Loucy (cell line): ENCODE measurements around the gene BNIP3.

ENCODE experiments used
- EZH2phosphoT487 ChIP-seq: fragments of 200-600 bp; IDR thresholded peaks from 2 replicates; pipeline ENCODE4 v1.6.1; 2018; ENCODE audit warnings: antibody characterized with exemption, mild to moderate bottlenecking, moderate library complexity, borderline replicate concordance
- TF ChIP-seq, protein P1 (sequence below): fragments of 200-600 bp; sonication (generic); conservative IDR thresholded peaks from 2 replicates; pipeline ENCODE4 v1.5.1; 2014; ENCODE audit warnings: mild to moderate bottlenecking, antibody characterized with exemption, low read length

- TF ChIP-seq, protein P1, sequence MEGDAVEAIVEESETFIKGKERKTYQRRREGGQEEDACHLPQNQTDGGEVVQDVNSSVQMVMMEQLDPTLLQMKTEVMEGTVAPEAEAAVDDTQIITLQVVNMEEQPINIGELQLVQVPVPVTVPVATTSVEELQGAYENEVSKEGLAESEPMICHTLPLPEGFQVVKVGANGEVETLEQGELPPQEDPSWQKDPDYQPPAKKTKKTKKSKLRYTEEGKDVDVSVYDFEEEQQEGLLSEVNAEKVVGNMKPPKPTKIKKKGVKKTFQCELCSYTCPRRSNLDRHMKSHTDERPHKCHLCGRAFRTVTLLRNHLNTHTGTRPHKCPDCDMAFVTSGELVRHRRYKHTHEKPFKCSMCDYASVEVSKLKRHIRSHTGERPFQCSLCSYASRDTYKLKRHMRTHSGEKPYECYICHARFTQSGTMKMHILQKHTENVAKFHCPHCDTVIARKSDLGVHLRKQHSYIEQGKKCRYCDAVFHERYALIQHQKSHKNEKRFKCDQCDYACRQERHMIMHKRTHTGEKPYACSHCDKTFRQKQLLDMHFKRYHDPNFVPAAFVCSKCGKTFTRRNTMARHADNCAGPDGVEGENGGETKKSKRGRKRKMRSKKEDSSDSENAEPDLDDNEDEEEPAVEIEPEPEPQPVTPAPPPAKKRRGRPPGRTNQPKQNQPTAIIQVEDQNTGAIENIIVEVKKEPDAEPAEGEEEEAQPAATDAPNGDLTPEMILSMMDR, result no peak
- TF ChIP-seq EZH2phosphoT487, result no peak
Observed at GRCh38 chr10:131935260-131935659, 46.5 kb downstream of the BNIP3 start.
